Bronchial epithelial cell (primary cell): ENCODE measurements around the gene DNAJC5. TPM values are rescaled to one million over a fixed set of nuclear protein-coding genes. Genes with fewer than 3 reads are reported as not detected.
A peak's percentile ranks its signal among the peaks of the same experiment; 100 is the strongest.

Experiments used
- DNase-seq: peaks from one replicate; pipeline ENCODE4 v3.0.0-alpha.2; 2010; ENCODE audit warnings: low read depth
- FAIRE-seq: peaks from 2 replicates; lab custom pipeline; 2011; peaks lifted over from hg19 to GRCh38; lab: Jason Lieb, UNC
- H3K27me3 ChIP-seq: 2 replicates; pipeline ENCODE4 v1.5.1; 2011; ENCODE audit warnings: low read length; ENCODE audit not compliant: control insufficient read depth, insufficient read depth
- H3K36me3 ChIP-seq: 2 replicates; pipeline ENCODE4 v1.5.1; 2011; ENCODE audit warnings: low read length; ENCODE audit not compliant: control insufficient read depth, insufficient read depth
- H3K4me3 ChIP-seq: 2 replicates; pipeline ENCODE4 v1.5.1; 2011; ENCODE audit warnings: mild to moderate bottlenecking, low read depth, low read length, control low read depth
- total RNA-seq: library from RNA; depleted of rRNA; stranded (reverse); fragments of >200 nt; gene quantifications from 2 replicates; pipeline ENCODE4 v1.2.1, GENCODE V29; 2014
- TF ChIP-seq, protein P1 (sequence below): IDR thresholded peaks from 2 replicates; pipeline ENCODE4 v1.5.1; 2011; ENCODE audit warnings: mild to moderate bottlenecking, moderate library complexity, low read length, control low read depth, inconsistent platforms; ENCODE audit not compliant: insufficient read depth, severe bottlenecking

Gene DNAJC5
- total RNA-seq, 1 donor from 2014 or later: 121 TPM

DNA sequence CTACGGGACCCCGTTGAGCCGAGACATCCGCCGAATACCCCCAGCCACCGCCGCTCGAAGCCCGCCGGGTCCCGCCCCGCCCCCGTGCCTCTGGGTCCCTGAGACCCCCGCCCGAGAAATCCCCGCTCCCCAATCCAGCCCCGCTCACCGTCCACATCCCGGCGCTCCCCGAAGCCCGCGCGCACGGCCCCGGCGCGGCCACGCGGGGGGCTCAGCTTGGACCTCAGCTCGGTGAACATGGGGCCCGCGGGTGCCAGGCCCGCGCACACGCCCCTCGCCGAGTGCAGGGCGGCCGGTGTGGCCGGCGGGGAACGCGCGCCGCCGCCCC is 84.3 kb downstream of the DNAJC5 start:
- FAIRE-seq (no peak), DNase-seq (no peak)
- Histone ChIP-seq H3K4me3 (peak overlapping the region; percentile 68), H3K27me3 (no peaks in the 10 kb centered on the region), H3K36me3 (peaks cover 2% of the 10 kb centered on the region)
- TF ChIP-seq, protein P1, sequence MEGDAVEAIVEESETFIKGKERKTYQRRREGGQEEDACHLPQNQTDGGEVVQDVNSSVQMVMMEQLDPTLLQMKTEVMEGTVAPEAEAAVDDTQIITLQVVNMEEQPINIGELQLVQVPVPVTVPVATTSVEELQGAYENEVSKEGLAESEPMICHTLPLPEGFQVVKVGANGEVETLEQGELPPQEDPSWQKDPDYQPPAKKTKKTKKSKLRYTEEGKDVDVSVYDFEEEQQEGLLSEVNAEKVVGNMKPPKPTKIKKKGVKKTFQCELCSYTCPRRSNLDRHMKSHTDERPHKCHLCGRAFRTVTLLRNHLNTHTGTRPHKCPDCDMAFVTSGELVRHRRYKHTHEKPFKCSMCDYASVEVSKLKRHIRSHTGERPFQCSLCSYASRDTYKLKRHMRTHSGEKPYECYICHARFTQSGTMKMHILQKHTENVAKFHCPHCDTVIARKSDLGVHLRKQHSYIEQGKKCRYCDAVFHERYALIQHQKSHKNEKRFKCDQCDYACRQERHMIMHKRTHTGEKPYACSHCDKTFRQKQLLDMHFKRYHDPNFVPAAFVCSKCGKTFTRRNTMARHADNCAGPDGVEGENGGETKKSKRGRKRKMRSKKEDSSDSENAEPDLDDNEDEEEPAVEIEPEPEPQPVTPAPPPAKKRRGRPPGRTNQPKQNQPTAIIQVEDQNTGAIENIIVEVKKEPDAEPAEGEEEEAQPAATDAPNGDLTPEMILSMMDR: no peak

DNA sequence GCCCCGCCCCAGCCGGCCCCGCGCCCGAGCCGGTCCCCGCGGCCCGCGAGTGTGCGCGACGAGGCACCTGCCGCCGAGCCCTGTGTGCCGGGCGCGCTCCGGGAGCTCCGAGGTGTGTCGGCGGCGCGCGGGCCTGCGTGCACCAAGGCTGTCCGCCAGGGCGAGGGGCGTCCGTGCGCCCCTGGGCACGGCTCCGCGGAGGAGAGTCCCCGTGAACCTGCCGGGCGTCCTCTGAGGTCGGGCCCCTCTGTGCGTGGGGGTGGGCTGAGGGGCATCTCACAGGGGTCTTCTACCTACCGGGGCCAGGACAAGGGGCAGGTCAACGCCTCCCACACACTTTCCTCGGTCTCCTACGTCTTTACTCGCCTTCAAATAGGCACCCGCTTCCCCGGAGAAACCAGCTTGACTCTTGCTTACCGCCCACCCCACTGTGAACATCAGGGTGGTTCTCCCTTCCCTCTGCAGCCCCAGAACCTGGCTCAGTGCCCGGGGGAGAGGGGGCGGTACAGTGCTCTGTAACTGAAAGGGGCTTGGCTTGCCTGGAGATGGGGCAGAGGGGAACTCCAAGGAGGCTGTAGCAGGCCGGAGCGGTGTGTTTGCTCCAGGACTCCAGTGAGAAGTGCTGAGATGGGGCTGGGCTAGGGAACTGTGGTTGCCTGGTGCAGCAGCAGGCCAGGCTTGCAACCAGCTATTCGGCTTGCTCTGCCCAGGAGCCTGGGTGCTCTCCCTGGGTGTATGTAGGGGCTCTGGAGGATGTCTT is 84.8 kb downstream of the DNAJC5 start, which contains the start of gene SAMD10:
Gene SAMD10 (minus strand): TSS at position 86 of the 760 bp plus-strand sequence. CDS start 175 bp downstream, outside the sequence.
- peak within 1 kb of the TSS; percentile 88 for H3K4me3 ChIP-seq

DNA sequence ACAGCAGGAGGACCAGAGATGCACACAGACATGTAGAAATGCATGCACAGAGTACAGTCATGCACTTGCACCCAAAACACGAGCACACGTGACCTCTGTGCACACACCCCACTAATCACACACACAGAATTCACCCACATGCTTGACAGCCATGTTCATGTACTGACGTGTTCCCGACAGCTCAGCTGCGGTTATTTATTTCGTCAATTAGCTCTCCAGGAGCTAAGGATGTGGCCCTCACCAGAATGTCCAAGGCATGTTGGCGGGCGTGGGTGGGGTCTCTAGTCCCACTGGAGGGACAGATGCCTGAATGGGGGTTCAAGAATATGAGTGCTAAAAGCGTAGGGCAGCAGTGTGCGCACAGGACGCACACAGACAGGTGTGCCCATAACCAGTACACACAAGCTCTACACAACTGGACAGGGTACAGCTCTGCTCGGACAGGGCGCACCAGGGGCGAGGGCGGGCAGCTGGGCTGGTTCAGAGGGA is 85.4 kb downstream of the DNAJC5 start:
- Histone ChIP-seq H3K36me3 (peaks cover 5% of the 10 kb centered on the region), H3K27me3 (no peaks in the 10 kb centered on the region), H3K4me3 (peak overlapping the region; percentile 88)
- TF ChIP-seq, protein P1: no peak
- no peak for FAIRE-seq
- DNase-seq: peak; percentile 93

More for the DNA sequence above, 84.8 kb downstream of the DNAJC5 start, which contains the start of gene SAMD10:
- H3K36me3 ChIP-seq: peaks cover 5% of the 10 kb centered on the region
- DNase-seq (no peak), FAIRE-seq (no peak)
- H3K27me3 ChIP-seq: no peaks in the 10 kb centered on the region
- TF ChIP-seq, protein P1: no peak

DNA sequence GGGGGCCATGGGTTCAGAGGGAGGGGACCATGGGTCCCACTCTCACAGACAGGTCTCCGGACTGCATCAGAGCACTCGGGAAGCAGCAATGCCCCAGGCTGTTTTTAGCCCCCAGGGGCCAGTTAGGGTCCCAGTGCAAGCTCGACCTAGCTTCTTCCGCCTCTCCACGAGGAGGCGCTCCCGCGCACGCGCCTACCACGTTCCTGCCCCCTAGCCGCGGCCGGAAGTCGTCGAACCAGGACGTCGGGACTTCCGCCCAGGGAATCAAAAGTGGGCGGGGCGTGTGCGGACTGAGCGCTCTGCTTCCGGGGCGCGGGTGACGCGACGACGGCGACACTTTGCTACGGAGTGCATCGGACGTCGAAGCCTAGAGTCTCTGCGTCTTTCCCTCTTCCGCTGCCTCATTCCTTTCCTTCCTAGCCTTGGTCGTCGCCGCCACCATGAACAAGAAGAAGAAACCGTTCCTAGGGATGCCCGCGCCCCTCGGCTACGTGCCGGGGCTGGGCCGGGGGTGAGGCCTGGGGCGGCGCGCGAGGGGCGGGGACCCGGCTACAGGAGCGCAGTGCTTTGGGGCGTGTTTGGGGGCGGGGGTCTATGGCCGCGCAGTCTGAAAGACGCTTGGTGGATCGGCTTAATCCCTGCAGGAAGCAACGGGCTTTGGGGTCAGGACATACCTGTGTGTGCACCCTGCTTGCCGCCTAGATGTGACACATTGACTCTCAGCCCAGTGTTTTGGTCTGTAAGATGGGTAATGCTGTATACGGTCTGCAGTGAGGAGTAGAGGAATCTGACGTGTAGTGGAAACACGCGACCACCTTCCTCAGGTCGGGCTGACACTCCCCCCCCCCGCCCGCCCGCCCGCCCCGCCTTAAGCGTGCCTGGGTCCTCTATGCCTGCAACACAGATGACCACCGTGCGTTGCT is 86.1 kb downstream of the DNAJC5 start, which contains the start of gene PRPF6:
Gene PRPF6 (plus strand): TSS at position 327 of the 923 bp plus-strand sequence. CDS start 114 bp downstream, at position 441.
- FAIRE-seq (no peak), DNase-seq (peak; percentile 83)
- TF ChIP-seq, protein P1: peak; percentile 97
- Histone ChIP-seq H3K27me3 (no peaks in the 10 kb centered on the region), H3K36me3 (peaks cover 8% of the 10 kb centered on the region), H3K4me3 (peak within 1 kb of the TSS; percentile 88)

DNA sequence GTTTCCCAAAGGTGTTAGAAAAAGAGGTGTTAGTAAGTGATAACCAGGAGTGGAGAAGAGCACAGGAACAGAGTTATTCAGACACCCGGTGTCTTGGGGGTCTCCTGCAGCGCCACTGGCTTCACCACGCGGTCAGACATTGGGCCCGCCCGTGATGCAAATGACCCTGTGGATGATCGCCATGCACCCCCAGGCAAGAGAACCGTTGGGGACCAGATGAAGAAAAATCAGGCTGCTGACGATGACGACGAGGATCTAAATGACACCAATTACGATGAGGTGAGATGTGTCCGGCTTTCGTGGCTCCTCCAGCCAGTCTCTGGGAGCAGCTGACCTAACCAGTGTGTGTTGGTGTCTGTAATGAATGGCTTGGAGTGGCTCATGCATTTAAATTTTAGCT is 88.0 kb downstream of the DNAJC5 start:
- TF ChIP-seq, protein P1: no peak
- peaks cover 10% of the 10 kb centered on the region for H3K36me3 ChIP-seq

More for the DNA sequence above, 88.0 kb downstream of the DNAJC5 start:
- no peak overlapping the region for H3K4me3 ChIP-seq
- FAIRE-seq (no peak), DNase-seq (no peak)
- H3K27me3 ChIP-seq: no peaks in the 10 kb centered on the region

Other genes starting within 250 kb of the DNAJC5 start
- 0.26 TPM in 1 of 2 replicates, not detected in the other for gene STMN3, start 241.7 kb upstream of the DNAJC5 start, total RNA-seq
- 4.5 and 5.8 TPM in 2 replicates for gene RTEL1, start 236.8 kb upstream of the DNAJC5 start, total RNA-seq
- 4.9 and 7.1 TPM in 2 replicates for gene TNFRSF6B, start 198.5 kb upstream of the DNAJC5 start, total RNA-seq
- 49.2 and 55.5 TPM in 2 replicates for gene ARFRP1, start 187.2 kb upstream of the DNAJC5 start, total RNA-seq
- gene ZGPAT, start 187.1 kb upstream of the DNAJC5 start, total RNA-seq: 17.7 and 25.5 TPM in 2 replicates
- gene LIME1, start 158.5 kb upstream of the DNAJC5 start, total RNA-seq: 0.53 and 2.0 TPM in 2 replicates
- gene SLC2A4RG, start 155.3 kb upstream of the DNAJC5 start, total RNA-seq: 14.0 and 21.8 TPM in 2 replicates
- gene ZBTB46, start 63.9 kb upstream of the DNAJC5 start, total RNA-seq: 0.53 and 2.0 TPM in 2 replicates
- gene ABHD16B, start 33.6 kb upstream of the DNAJC5 start, total RNA-seq: not detected in 2 replicates
- 172 and 184 TPM in 2 replicates for gene TPD52L2, start 29.9 kb upstream of the DNAJC5 start, total RNA-seq
- gene UCKL1, start 61.3 kb downstream of the DNAJC5 start, total RNA-seq: 16.8 and 19.0 TPM in 2 replicates
- gene ZNF512B, start 74.8 kb downstream of the DNAJC5 start, total RNA-seq: 4.5 and 6.1 TPM in 2 replicates
- gene SAMD10, start 84.5 kb downstream of the DNAJC5 start, total RNA-seq: 1.1 and 2.7 TPM in 2 replicates
- gene PRPF6, start 86.0 kb downstream of the DNAJC5 start, total RNA-seq: 41.0 and 48.4 TPM in 2 replicates
- gene C20orf204, start 141.1 kb downstream of the DNAJC5 start, total RNA-seq: 0.53 and 1.2 TPM in 2 replicates
- gene SOX18, start 154.5 kb downstream of the DNAJC5 start, total RNA-seq: not detected in 2 replicates
- 5.1 and 5.5 TPM in 2 replicates for gene TCEA2, start 168.1 kb downstream of the DNAJC5 start, total RNA-seq
- gene RGS19, start 184.4 kb downstream of the DNAJC5 start, total RNA-seq: 6.1 and 6.7 TPM in 2 replicates
- gene OPRL1, start 185.0 kb downstream of the DNAJC5 start, total RNA-seq: under 0.01 and 0.13 TPM in 2 replicates
- 0.13 TPM in 1 of 2 replicates, not detected in the other for gene LKAAEAR1, start 189.3 kb downstream of the DNAJC5 start, total RNA-seq
- gene NPBWR2, start 212.4 kb downstream of the DNAJC5 start, total RNA-seq: not detected in 2 replicates